Ishikawa (cell line): ENCODE measurements around the gene POLDIP3.
A peak's percentile ranks its signal among the peaks of the same experiment; 100 is the strongest.

Experiments
- CEBPB ChIP-seq: IDR thresholded peaks from 2 replicates; pipeline ENCODE4 v1.6.1; 2012
- CREB1 ChIP-seq: IDR thresholded peaks from 2 replicates; pipeline ENCODE4 v1.6.1; 2012; ENCODE audit warnings: low read depth
- EGR1 ChIP-seq: IDR thresholded peaks from 2 replicates; pipeline ENCODE4 v1.6.1; 2012
- EP300 ChIP-seq: IDR thresholded peaks from 2 replicates; pipeline ENCODE4 v1.6.1; 2012; ENCODE audit warnings: borderline replicate concordance
- FOXM1 ChIP-seq: IDR thresholded peaks from 2 replicates; pipeline ENCODE4 v1.6.1; 2012; ENCODE audit warnings: low read depth, borderline replicate concordance
- NFIC ChIP-seq: IDR thresholded peaks from 2 replicates; pipeline ENCODE4 v1.6.1; 2012
- RAD21 ChIP-seq: IDR thresholded peaks from 2 replicates; pipeline ENCODE4 v1.6.1; 2012; ENCODE audit warnings: low read depth
- TAF1 ChIP-seq: IDR thresholded peaks from 2 replicates; pipeline ENCODE4 v1.6.1; 2012; ENCODE audit warnings: low read depth, mild to moderate bottlenecking
- TCF12 ChIP-seq: IDR thresholded peaks from 2 replicates; pipeline ENCODE4 v1.6.1; 2012; ENCODE audit warnings: low read depth
- TEAD4 ChIP-seq: IDR thresholded peaks from 2 replicates; pipeline ENCODE4 v1.6.1; 2012
- YY1 ChIP-seq: IDR thresholded peaks from 2 replicates; pipeline ENCODE4 v1.6.1; 2012; ENCODE audit warnings: low read depth
- ZBTB7A ChIP-seq: IDR thresholded peaks from 2 replicates; pipeline ENCODE4 v1.6.1; 2012; ENCODE audit warnings: low read depth
- TF ChIP-seq, protein P1 (sequence below): IDR thresholded peaks from 2 replicates; pipeline ENCODE4 v1.6.1; 2012
- TF ChIP-seq, protein P2 (sequence below): IDR thresholded peaks from 2 replicates; pipeline ENCODE4 v1.6.1; 2012
- TF ChIP-seq, protein P3 (sequence below): IDR thresholded peaks from 2 replicates; pipeline ENCODE4 v1.6.1; 2012; ENCODE audit warnings: low read depth, mild to moderate bottlenecking

The POLDIP3 gene

DNA sequence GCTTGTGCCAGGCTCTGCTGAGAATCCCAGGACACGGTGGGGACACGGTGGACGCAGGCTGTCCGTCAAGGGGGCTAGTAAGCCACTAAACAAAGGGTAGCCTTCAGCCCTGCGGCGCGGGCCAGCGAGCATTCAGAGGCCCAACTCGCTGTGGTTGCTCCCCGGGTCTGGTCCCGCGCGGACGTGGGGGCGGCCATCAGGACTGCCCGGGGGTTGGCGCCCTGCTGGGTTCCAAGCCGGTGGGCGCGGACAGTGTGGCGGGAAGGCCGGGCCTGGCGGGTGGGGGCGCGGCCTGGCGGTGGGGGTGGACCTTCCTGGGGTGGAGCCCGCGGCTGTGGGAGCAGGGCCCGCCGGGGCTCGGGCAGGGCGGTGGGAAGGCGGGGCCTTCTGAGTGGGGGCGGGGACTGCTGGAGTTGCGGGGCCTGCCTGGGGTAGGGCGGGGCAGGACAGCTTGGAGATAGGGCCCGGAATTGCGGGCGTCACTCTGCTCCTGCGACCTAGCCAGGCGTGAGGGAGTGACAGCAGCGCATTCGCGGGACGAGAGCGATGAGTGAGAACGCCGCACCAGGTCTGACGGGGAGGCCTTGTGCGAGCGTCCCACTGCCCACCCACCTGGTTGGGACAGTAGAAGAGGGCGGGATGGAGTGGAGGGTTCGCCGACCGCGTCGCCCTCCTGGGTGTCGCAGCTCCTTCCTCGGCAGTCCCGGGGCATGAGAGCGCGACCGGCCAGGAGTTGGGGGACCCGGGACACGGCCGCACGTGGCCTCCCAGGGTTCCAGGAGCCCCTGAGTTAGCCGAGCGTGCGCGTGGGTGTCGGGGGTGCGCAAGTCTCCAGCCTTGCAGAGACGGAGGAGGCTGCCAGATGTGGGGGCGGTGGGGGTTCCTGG, 61.0 kb downstream of the POLDIP3 start, which contains the start of gene SERHL2:
Gene SERHL2, plus strand, starts transcription at position 482 of the 887 bp plus-strand sequence. Its CDS starts 65 bp downstream, at position 547.
- peak; percentile 64; the same call in 1 of the 2 replicates for TF ChIP-seq EGR1
- TF ChIP-seq TAF1, result 0 out of 2 replicates have a peak, but pooled peaks have one; percentile 21
- TF ChIP-seq, protein P1, sequence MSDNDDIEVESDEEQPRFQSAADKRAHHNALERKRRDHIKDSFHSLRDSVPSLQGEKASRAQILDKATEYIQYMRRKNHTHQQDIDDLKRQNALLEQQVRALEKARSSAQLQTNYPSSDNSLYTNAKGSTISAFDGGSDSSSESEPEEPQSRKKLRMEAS, result no peak
- peak; percentile 85 for TF ChIP-seq ZBTB7A

DNA sequence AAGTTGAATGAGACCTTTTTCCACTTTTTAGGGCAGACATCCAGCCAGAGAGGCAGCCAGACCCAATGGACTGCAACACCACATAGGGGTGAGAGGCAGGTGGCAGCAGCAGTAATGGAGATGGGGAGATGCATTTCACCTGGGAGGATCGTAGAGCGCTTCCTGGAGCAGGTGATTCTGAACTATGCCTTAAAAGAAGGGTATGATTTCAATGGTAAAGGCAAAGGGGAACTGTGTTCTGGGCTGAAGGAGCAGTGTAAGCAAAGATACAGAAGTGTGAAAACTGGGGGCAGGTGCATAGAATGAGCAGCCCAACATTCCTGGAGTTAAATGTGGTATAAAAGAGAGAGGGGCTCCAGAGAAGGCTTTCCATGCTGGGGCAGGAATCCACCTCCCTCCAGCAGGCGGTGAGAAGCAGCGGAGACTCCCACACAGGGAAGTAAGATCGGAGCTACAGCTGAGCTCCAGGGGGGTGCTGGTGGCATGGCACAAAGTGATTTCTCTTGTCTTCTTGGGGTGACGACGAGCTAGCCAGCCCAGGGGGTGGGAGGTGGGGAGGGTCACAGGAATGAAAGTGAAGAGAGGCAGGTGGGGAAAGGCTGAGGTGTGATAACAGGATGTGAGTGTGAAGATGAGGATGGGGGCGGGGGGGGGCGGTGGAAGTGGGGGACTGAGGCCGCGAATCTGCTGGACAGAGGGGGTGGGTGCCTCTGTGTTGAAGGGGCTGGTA, 65.2 kb downstream of the POLDIP3 start:
- TF ChIP-seq EGR1, result no peak
- no peak for TF ChIP-seq CEBPB
- TF ChIP-seq TEAD4, result no peak
- TF ChIP-seq RAD21, result no peak

DNA sequence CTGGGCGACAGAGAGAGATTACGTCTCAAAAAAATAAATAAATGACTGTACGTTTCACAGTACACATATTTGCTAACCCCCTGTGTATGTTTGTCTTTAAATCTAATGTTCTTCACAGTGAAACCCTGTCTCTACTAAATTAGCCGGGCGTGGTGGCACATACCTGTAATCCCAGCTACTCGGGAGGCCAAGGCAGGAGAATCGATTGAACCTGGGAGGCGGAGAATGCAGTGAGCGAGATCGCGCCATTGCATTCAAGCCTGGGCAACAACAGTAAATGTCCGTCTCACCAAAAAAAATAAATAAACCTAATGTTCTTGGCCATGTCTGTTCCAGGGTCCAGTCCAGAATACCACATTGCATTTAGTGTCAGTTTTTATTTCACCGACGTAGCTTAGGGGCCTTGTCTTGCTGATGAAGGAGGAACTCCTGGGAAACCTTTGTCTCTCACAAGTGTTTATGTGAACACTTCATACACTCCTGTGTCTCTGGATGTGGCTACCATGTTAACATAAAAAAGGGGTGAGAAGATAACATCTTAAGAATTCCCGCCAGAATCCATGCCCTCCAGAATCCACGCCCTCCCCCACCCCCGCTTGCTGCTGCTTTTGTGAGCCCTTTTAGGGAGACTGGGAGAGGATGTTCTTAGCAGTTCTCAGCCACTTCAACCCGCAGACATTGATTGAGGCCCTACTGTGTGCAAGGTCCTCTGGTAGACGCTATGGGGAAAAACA, 65.9 kb downstream of the POLDIP3 start:
- TF ChIP-seq, protein P2, sequence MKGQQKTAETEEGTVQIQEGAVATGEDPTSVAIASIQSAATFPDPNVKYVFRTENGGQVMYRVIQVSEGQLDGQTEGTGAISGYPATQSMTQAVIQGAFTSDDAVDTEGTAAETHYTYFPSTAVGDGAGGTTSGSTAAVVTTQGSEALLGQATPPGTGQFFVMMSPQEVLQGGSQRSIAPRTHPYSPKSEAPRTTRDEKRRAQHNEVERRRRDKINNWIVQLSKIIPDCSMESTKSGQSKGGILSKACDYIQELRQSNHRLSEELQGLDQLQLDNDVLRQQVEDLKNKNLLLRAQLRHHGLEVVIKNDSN, result no peak
- TF ChIP-seq TAF1, result no peak
- TF ChIP-seq CEBPB, result no peak
- TF ChIP-seq, protein P1, result no peak
- no peak for TF ChIP-seq RAD21
- TF ChIP-seq EP300, result no peak
- no peak for TF ChIP-seq CREB1
- no peak for TF ChIP-seq TEAD4
- no peak for TF ChIP-seq TCF12
- no peak for TF ChIP-seq FOXM1
- TF ChIP-seq ZBTB7A, result no peak
- TF ChIP-seq, protein P3, sequence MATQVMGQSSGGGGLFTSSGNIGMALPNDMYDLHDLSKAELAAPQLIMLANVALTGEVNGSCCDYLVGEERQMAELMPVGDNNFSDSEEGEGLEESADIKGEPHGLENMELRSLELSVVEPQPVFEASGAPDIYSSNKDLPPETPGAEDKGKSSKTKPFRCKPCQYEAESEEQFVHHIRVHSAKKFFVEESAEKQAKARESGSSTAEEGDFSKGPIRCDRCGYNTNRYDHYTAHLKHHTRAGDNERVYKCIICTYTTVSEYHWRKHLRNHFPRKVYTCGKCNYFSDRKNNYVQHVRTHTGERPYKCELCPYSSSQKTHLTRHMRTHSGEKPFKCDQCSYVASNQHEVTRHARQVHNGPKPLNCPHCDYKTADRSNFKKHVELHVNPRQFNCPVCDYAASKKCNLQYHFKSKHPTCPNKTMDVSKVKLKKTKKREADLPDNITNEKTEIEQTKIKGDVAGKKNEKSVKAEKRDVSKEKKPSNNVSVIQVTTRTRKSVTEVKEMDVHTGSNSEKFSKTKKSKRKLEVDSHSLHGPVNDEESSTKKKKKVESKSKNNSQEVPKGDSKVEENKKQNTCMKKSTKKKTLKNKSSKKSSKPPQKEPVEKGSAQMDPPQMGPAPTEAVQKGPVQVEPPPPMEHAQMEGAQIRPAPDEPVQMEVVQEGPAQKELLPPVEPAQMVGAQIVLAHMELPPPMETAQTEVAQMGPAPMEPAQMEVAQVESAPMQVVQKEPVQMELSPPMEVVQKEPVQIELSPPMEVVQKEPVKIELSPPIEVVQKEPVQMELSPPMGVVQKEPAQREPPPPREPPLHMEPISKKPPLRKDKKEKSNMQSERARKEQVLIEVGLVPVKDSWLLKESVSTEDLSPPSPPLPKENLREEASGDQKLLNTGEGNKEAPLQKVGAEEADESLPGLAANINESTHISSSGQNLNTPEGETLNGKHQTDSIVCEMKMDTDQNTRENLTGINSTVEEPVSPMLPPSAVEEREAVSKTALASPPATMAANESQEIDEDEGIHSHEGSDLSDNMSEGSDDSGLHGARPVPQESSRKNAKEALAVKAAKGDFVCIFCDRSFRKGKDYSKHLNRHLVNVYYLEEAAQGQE, result no peak
- no peak for TF ChIP-seq NFIC
- TF ChIP-seq YY1, result no peak
- no peak for TF ChIP-seq EGR1

DNA sequence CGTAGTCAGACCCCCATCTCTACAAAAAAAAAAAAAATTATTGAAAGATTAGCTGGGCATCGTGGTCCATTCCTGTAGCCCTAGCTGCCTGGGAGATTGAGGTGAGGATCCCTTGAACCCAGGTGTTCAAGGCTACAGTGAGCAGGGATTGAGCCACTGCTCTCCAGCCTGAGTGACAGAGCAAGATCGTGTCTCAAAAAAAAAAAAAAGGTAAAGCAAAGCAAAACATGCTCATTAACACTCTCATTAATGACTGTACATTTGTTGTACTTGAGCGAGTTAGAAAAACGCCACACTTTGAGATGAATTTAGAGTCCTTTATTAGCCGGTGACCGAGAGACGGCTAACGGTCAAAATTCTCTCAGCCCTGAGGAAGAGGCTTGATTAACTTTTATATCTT, 67.1 kb downstream of the POLDIP3 start:
- TF ChIP-seq RAD21, result no peak
- TF ChIP-seq, protein P3, result no peak
- TF ChIP-seq TAF1, result no peak
- TF ChIP-seq, protein P2, result no peak
- TF ChIP-seq TCF12, result no peak
- no peak for TF ChIP-seq ZBTB7A
- TF ChIP-seq YY1, result no peak
- no peak for TF ChIP-seq CREB1
- no peak for TF ChIP-seq NFIC
- no peak for TF ChIP-seq EGR1
- TF ChIP-seq CEBPB, result no peak
- no peak for TF ChIP-seq TEAD4
- TF ChIP-seq, protein P1, result no peak

DNA sequence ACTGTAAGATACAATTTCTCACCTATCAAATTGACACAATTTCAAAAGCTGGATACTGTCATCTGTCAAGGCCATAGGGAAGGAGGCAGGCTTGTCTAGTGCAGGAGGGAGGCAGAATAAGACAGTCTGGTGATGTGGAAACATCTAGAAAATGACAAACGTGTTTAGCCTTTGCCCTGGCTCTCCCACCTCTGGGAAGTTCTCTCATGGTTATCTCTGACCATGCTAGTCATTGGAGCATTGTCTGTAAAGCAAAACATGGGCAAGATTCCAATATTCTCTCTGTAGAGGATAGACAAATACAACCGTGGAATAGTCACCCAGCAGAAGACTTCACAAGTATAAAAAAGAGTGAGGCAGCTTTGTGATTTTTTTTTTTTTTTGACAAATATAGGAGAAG, 70.0 kb downstream of the POLDIP3 start:
- TF ChIP-seq ZBTB7A (no peak), YY1 (no peak), RAD21 (no peak), CEBPB (no peak), EP300 (no peak), FOXM1 (no peak), TCF12 (no peak), TEAD4 (no peak), TAF1 (no peak), CREB1 (no peak), NFIC (no peak), EGR1 (no peak)
- TF ChIP-seq, protein P1, result no peak
- TF ChIP-seq, protein P3, result no peak
- TF ChIP-seq, protein P2, result no peak
